Erythroblast (primary cell): Measurements from ENCODE around the gene TMEM62.

Experiments
- GATA1 ChIP-seq: IDR thresholded peaks from 2 replicates; pipeline ENCODE4 v1.6.1; 2011; ENCODE audit warnings: low read depth, mild to moderate bottlenecking, control low read depth, low read length, moderate library complexity
- POLR2A ChIP-seq: IDR thresholded peaks from 2 replicates; pipeline ENCODE4 v1.6.1; 2011; ENCODE audit warnings: mild to moderate bottlenecking, low read length

DNA sequence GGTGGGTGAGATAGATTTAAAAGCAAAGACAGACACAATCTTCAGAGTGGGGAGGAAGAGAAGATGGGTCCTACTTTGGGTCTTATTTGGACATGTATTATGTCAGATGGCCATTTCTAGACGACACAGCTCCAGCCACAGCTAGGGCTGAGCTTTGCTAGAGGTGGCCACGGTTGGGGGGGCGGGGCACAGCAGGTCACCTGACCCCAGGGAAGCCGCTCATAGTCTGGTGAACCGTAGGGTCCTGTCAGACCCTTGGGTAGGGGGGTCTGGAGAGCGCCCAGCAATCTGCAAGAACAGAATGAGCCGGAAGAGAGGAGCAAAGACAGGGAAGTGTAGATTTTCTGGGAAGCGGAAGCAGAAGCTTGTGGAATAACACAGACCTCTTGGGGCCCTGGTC, 80.8 kb downstream of the TMEM62 start:
- TF ChIP-seq POLR2A (no peak), GATA1 (no peak)
